ENCODE data around the gene H2AZ2.
"Not testable (repeated sequence)": the region's sequence is repeated elsewhere in the genome, so short reads cannot be mapped to it uniquely, and the experiment has no call there.

Gene H2AZ2

GRCh38 chr7:44819292-44819691 lies 28.6 kb downstream of the H2AZ2 start:
- no peak for DNase-seq (ENCODE audit: low read depth in 3 of 3)

GRCh38 chr7:44814919-44815318 lies 33.0 kb downstream of the H2AZ2 start:
- no peak for DNase-seq (ENCODE audit: low read depth in 3 of 3)

GRCh38 chr7:44811571-44811970 lies 36.3 kb downstream of the H2AZ2 start:
- DNase-seq (ENCODE audit: low read depth in 3 of 3): no peak

GRCh38 chr7:44811093-44811492 lies 36.8 kb downstream of the H2AZ2 start:
- DNase-seq (ENCODE audit: low read depth in 3 of 3): no peak

GRCh38 chr7:44808914-44809393 lies 38.9 kb downstream of the H2AZ2 start:
- no peak for DNase-seq (ENCODE audit: low read depth in 3 of 3)

- DNase-seq (ENCODE audit: low read depth in 3 of 3): no peak
Measured at GRCh38 chr7:44805950-44806349, 41.9 kb downstream of the H2AZ2 start.

GRCh38 chr7:44803828-44804519 lies 43.9 kb downstream of the H2AZ2 start:
- DNase-seq (ENCODE audit: low read depth in 3 of 3): not testable (repeated sequence)

- DNase-seq (ENCODE audit: low read depth in 3 of 3): no peak
Measured at GRCh38 chr7:44802418-44803025, 45.4 kb downstream of the H2AZ2 start.

- no peak for DNase-seq (ENCODE audit: low read depth in 3 of 3)
Measured at GRCh38 chr7:44801890-44802289, 46.0 kb downstream of the H2AZ2 start.

- no peak for DNase-seq (ENCODE audit: low read depth in 3 of 3)
Measured at GRCh38 chr7:44799939-44800338, 47.9 kb downstream of the H2AZ2 start.

GRCh38 chr7:44798649-44799305 lies 49.1 kb downstream of the H2AZ2 start:
- no peak for DNase-seq (ENCODE audit: low read depth in 3 of 3)

GRCh38 chr7:44797329-44798258 lies 50.3 kb downstream of the H2AZ2 start:
- peak; percentile 69 to 77 (median 76) for DNase-seq (ENCODE audit: low read depth in 3 of 3)

GRCh38 chr7:44796504-44797328 lies 51.2 kb downstream of the H2AZ2 start, which contains the start of gene PPIA:
Gene PPIA (plus strand): TSS chr7:44796681. CDS start chr7:44796725, 44 bp downstream.
- peak; percentile 96 to 98 (median 97) for DNase-seq (ENCODE audit: low read depth in 3 of 3)

GRCh38 chr7:44796034-44796503 lies 51.8 kb downstream of the H2AZ2 start:
- peak in 1 of 3 donors; percentile 63 for DNase-seq (ENCODE audit: low read depth in 3 of 3)

- no peak for DNase-seq (ENCODE audit: low read depth in 3 of 3)
Measured at GRCh38 chr7:44794331-44794730, 53.6 kb downstream of the H2AZ2 start.

- no peak for DNase-seq (ENCODE audit: low read depth in 3 of 3)
Measured at GRCh38 chr7:44793919-44794318, 54.0 kb downstream of the H2AZ2 start.

- no peak for DNase-seq (ENCODE audit: low read depth in 3 of 3)
Measured at GRCh38 chr7:44791278-44792219, 56.3 kb downstream of the H2AZ2 start.

- DNase-seq (ENCODE audit: low read depth in 3 of 3): no peak
Measured at GRCh38 chr7:44789990-44790389, 57.9 kb downstream of the H2AZ2 start.

- DNase-seq (ENCODE audit: low read depth in 3 of 3): no peak
Measured at GRCh38 chr7:44787762-44788161, 60.1 kb downstream of the H2AZ2 start.

All from stimulated activated CD4-positive, alpha-beta T cell treated with anti-CD3 and anti-CD28 coated beads, TNF-alpha, amount 100 ng/mL, for 48 hours (primary cell).